SH-SY5Y (cell line): ENCODE measurements around the gene NUP50.

Source experiments
- GATA2 ChIP-seq: IDR thresholded peaks from 2 replicates; pipeline ENCODE4 v1.6.1; 2011; ENCODE audit warnings: mild to moderate bottlenecking, low read depth, low read length
- GATA3 ChIP-seq: IDR thresholded peaks from 2 replicates; pipeline ENCODE4 v1.6.1; 2011; ENCODE audit warnings: low read depth, mild to moderate bottlenecking, low read length, moderate library complexity

NUP50 gene

DNA sequence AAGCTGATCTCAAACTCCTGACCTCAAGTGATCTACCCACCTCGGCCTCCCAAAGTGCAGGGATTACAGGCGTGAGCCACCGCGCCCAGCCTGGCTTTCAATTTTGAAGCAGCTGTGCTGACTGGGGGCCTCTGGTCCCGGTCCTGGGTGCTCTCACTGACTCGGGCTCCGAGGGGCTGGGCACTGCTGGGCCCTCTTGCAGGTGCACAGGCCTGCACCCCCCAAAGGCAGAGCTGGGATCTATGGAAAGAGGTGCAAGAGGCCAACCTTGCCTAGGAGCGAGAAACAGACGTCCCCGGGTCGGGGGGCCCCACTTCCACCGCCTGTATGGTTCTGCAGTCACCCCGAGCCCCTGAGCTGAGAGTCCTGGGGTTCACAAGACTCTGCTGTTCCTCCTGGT is 43.8 kb downstream of the NUP50 start:
- TF ChIP-seq GATA2: no peak
- TF ChIP-seq GATA3: no peak

DNA sequence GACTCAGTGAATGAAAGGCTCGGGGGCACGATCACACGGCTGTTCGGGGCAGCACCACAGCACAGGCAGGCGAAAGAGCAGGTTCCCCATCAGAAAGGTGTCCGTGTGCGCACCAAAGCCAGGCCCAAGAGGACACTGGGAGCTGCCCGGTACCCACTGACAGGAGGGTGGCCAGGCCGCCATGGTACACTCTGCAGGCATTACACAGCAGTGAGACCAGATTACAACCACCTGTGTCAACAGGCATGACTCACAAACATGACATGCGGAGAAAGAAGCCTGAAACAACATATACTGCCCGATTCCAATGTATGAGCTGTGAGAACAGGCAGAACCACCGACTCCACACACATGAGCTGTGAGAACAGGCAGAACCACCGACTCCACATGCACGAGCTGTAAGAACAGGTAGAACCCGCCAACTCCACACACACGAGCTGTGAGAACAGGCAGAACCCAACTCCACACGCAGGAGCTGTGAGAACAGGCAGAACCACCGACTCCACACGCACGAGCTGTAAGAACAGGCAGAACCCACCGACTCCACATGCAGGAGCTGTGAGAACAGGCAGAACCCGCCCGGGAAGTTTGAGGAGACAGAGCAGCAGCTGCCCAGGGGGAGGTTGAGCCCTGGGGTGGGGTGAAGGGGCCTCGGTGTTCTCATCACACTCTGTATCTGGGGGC is 44.4 kb downstream of the NUP50 start:
- TF ChIP-seq GATA3 (no peak), GATA2 (no peak)

DNA sequence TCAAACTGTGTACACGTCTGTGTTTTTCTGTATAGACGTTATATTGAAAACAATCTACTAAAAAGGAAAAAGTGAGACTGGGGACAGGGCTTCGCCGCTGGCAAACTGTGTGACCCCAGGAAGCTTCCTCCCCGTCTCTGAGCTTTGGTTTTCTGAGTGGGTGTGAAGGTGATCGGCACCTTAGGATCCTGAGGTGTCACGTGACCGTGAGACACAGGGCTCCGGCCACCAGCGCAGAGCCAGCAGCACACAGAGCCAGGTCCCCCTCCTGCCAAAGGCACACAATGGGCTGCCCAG is 44.9 kb downstream of the NUP50 start:
- TF ChIP-seq GATA3 (no peak), GATA2 (no peak)

DNA sequence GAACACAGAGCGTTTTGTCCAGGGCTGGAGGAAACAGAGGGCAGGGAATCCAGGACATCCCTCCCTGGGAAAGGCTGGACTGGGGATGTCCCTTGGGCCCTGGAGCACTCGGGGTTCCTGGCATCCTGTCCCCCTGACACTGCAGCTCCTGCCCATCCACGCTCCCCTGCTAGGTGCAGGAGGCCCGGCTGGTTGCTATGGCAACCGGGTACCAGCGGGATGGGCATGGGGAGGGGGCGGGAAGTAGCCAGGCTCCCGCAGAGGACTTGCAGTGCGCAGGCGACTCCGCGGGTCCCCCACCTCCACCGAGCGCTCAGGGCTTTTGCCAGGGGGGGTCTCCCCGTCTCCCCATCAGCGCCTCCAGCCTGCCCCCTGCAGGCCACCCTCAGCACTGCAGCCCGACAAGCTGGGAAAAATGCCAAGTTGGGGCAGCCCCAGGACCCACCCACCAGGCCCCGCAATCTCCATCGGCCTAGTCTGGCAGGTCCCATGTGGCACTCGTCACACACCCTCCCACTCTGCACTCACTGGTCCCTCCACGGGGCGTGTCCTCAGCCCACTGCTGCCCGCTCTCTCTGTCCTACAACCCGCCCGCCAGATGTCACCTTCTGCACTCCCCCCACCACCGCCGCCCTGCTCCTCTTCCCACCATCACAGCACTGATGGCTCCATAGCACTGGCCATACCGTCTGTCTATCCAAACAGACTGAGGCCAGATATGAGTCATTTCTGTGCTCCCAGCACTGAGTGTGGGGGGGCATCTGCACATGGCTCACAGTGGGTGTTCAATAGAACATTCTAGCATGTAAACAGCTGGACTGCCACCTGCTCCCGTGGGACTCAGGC is 45.5 kb downstream of the NUP50 start:
- TF ChIP-seq GATA3 (no peak), GATA2 (no peak; the same call in 1 of the 2 replicates)

DNA sequence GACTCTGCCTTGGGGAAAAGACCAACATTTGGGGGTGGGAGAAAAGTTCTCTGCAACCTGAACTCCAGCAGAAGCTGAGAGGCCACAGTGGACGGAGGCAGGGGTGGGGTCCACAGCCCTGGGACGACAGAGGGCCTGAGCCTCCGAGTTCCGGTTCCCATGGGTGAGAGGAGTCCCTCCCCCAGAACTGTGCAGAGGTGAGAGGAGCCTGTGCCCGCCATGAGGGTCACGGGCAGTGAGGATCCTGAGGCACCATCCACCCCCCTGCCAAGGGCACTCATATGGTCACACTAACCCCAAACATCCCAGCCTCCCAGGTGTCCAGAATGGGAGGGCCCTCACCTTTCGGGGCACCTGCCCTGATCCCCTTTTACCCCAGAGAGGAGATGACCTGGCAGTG is 46.4 kb downstream of the NUP50 start:
- TF ChIP-seq GATA2 (no peak), GATA3 (no peak)

DNA sequence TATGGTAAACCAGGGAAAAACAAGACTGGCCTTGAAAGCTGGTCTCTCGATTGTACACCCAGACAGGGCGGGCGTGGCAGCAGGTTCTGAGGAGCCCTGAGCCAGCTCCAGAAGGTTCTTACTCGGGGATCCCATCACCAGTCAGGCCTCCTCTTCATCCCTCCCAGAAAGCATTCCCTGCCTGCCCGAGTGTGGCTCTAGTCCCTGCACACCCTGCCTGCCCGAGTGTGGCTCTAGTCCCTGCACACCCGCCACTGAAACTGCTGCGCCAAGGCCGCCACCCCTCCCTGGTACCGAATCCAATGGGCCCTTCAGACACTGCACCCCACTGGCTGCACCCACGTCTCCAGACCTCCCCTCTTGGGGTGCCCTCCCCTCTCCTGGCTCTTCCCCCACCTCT is 46.9 kb downstream of the NUP50 start:
- TF ChIP-seq GATA2 (no peak), GATA3 (no peak)

DNA sequence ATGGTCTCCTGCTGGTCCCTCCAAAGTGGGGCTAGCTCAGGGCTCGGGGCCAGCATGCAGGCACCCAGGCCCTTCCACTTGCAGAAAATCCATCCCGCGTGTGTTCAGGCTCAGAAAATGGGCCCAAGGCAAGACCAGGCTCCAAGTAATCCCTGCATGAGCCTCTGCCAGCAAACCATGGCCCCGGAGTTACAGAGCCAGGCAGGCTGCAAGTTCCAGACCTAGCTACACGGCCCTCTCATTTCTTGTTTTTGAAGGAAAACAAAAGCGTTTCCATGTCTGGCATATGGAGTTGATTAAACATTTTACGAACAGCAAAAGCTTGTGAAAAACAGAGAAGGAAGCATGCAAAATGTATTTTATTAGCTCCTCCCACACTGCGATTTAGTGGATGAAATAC is 47.3 kb downstream of the NUP50 start:
- no peak for TF ChIP-seq GATA2
- TF ChIP-seq GATA3: no peak

DNA sequence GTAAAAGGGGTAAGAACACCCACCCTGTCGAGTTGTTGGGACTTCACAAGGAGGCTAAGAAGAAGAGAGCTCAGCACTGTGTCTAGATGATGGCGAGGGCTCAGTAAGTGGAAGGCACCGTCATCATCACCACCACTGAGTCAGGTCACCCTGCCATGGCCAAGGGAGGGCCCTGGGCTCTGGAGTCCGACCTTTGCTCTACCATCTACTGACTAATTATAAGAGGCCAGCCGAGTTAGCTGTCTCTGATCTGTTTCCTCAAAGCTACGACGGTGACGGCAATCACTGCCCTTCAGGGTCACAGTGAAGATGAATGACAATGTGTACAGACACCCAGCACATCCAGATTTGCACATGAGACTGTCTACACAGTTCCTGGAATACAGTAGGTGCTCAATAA is 47.7 kb downstream of the NUP50 start:
- TF ChIP-seq GATA2 (no peak), GATA3 (no peak)

DNA sequence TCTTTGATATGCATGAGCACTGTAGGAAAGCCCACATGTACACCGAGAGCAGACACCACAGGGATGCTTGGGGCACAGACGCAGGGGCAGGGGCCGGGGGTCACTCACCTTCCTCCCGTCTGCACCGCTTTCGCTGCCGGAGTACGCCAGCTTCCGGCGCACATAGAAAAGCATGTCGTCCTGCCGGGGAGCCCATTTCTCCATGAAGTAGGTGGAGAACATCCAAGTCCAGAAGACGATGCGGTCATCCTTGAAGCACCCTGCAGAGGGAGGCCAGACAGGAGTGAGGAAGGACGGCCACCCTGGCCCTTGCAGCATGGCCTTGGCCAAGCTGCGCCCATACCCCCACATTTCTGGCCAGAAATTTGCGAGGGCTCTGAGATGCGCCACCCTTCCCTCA is 48.1 kb downstream of the NUP50 start:
- TF ChIP-seq GATA3 (no peak), GATA2 (no peak)

DNA sequence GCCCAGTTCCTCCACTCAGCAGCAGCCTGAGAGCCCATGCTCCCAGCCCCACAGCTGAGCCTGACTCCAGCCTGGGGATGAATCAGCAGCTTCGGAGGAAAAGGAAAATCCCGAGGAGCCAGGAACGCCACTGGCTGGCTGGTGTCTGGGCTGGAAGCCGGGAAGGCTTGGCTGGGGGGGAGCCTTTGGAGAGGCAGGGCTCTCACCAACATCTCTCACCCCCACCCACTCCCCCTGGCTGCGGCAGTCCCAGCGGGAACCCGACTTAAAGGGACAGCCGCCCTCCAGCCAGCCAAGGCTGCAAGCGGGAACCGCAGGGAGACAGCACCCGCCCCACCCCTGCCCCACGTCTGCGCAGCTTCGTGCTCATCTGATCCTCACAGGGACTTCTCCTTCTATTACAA is 48.6 kb downstream of the NUP50 start:
- TF ChIP-seq GATA3 (no peak), GATA2 (no peak)

DNA sequence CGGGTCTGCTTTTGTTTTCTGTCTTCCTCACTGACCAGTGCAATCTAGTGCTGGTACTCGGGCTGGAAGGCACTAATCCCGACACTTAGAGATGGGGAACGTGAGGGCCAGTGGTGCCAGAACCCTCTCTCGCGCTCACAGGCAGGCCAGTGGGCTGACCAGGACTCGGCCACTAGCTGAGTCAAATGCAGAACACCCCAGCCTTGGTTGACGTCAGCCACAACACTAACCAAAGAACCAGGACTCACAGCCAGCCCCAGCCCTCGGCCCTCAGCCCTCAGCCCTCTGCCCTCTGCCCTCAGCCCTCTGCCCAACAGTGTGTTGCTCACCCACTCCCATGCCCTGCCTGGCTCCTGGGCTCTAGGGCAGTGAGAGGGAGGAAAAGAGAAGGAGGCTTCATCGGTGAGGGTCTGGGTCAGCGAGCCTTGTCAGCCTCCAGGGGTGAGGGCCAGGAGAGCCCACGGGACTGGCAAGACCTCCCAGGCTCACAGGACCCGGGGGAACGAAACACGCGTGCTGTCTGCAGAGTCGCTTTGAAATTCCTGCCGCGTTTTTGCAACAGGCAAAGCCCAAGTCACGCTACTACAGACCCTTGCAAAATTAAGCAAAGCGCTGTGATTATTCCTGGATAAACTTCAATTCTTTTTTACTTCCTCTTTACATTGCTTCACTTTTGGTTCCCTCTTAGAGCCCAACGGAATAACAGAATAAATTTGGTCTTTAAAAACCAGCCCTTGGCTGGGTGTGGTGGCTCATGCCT is 49.4 kb downstream of the NUP50 start:
- no peak for TF ChIP-seq GATA3

DNA sequence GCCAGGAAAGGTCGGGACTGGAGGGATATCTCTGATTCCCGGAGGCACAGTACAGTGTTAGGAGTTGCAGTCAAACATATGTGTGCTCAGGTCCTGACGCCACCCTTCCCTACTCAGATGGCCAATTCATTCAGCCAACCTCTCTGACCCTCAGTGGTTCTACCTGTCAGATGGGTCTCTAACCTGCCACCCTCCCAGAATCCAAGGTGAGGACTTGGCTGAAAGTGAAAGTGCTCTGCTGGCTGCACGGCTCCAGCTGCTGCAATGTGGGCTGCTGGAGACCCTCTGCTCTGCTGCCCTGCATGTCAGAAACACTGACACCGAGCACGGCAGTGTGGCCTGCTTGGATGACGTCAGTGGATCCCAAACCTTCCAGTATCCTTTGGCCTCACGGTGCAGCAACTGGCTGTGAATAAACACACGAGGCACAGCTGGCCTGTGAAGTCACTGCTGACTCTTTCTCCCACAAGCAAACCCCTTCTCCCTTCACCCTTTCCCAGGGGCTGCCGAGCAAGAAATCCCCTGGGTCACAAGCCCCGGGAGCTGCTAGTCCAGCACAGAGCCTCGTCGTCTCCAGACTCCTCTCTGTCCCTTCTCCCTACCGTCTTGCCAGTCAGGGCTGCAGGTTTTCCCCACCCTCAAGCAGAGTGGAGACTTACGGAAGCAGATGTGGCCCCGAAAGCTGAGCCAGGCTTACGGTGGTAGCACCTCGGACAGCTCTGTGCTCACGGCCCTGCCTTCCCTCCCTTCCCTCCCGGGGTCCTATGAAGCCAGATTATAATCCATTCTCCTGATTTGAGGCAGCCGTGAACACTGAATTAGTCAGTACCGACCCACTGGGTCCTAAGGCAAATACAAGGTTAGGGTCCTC is 52.6 kb downstream of the NUP50 start:
- TF ChIP-seq GATA3 (no peak), GATA2 (no peak)

DNA sequence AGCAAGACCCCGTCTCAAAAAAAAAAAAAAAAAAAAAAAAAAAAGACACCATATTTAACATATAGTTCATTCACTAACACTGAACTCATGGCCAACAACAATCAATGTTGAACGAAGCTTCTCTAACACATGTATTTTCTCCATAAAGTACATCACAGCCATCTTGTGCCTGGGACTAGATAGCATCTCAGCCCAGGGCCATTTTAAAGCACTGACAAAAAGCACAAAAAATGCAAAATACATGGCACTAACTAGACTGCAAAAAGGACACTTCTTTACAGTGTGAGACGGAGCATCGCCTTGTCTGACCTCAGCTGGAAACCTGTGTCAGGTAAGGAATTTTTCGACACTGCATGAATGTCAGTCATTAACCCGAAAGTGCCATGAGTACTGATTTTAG is 53.6 kb downstream of the NUP50 start:
- TF ChIP-seq GATA3: no peak; the same call in 1 of the 2 replicates
- TF ChIP-seq GATA2: peak; percentile 94

DNA sequence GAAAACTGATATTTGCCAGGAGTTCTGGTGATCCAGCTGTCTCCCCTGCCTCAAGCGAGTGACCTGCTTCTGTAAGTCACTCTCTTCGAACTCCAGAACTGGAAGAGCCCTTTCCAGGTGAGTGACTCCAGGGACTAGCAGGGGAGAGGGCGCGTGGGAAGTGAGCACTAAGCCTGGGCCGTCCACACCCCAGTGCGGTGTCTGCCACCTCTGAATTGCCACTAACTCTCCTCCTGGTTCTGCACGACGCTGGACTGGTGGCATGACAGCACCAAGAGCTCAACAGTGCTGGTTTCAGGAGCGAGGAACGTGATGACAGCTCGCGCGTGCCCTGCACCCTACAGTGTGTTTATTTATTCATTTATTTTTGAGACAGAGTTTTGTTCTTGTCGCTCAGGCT is 54.1 kb downstream of the NUP50 start:
- no peak for TF ChIP-seq GATA2
- TF ChIP-seq GATA3: no peak
